HG03196 (cell line): ENCODE results near the gene ORC1.
A peak's percentile ranks its signal among the peaks of the same experiment; 100 is the strongest.
"Not testable (repeated sequence)": the region's sequence is repeated elsewhere in the genome, so short reads cannot be mapped to it uniquely, and the experiment has no call there.

ENCODE experiments used
- ATAC-seq: cut with Tn5 transposase; IDR thresholded peaks from one replicate; pipeline ENCODE4 v1.9.1; 2021; ENCODE audit not compliant: unreplicated experiment

The ORC1 gene

GRCh38 chr1:52393174-52393573 is 11.0 kb downstream of the ORC1 start:
- ATAC-seq, result no peak

GRCh38 chr1:52386458-52386857 is 17.8 kb downstream of the ORC1 start:
- no peak for ATAC-seq

GRCh38 chr1:52385376-52385775 is 18.8 kb downstream of the ORC1 start:
- no peak for ATAC-seq

GRCh38 chr1:52369851-52370250 is 34.4 kb downstream of the ORC1 start:
- ATAC-seq, result not testable (repeated sequence)

- no peak for ATAC-seq
These were observed 35.6 kb downstream of the ORC1 start for GRCh38 chr1:52368383-52369172.

GRCh38 chr1:52367272-52367671 is 37.0 kb downstream of the ORC1 start:
- no peak for ATAC-seq

- ATAC-seq, result no peak
These were observed 37.8 kb downstream of the ORC1 start for GRCh38 chr1:52366517-52366827.

GRCh38 chr1:52365746-52366516 is 38.3 kb downstream of the ORC1 start, which contains the start of gene CC2D1B:
Gene CC2D1B (minus strand): TSS chr1:52366205. CDS start chr1:52364620, 1,585 bp downstream.
- ATAC-seq, result peak; percentile 87

GRCh38 chr1:52365071-52365745 is 39.0 kb downstream of the ORC1 start:
- no peak for ATAC-seq

GRCh38 chr1:52364235-52364839 is 39.9 kb downstream of the ORC1 start:
- ATAC-seq, result no peak

GRCh38 chr1:52360595-52360968 is 43.6 kb downstream of the ORC1 start:
- ATAC-seq, result no peak

GRCh38 chr1:52359676-52360594 is 44.3 kb downstream of the ORC1 start:
- ATAC-seq, result no peak

- ATAC-seq, result no peak
These were observed 45.2 kb downstream of the ORC1 start for GRCh38 chr1:52358851-52359497.

GRCh38 chr1:52357397-52357796 is 46.8 kb downstream of the ORC1 start:
- ATAC-seq, result no peak

- no peak for ATAC-seq
These were observed 47.3 kb downstream of the ORC1 start for GRCh38 chr1:52356818-52357355.

- no peak for ATAC-seq
These were observed 48.2 kb downstream of the ORC1 start for GRCh38 chr1:52355847-52356505.

- no peak for ATAC-seq
These were observed 48.8 kb downstream of the ORC1 start for GRCh38 chr1:52355436-52355835.

GRCh38 chr1:52352690-52353089 is 51.5 kb downstream of the ORC1 start:
- no peak for ATAC-seq

GRCh38 chr1:52348704-52349300 is 55.4 kb downstream of the ORC1 start:
- no peak for ATAC-seq
